Stimulated activated CD8-positive, alpha-beta memory T cell treated with anti-CD3 and anti-CD28 coated beads, Interleukin-7, amount 100 ng/mL, for 4 hours (primary cell): ENCODE results near the gene ADAMTS8.

ENCODE experiments used
- DNase-seq, 2 donors: peaks; one replicate each; pipeline ENCODE4 v3.0.0-alpha.2; 2020; ENCODE audit warnings: low read depth in 2 of 2

ADAMTS8 gene

GRCh38 chr11:130428316-130429119 is at the start of gene ADAMTS8:
Gene ADAMTS8, minus strand, starts transcription at chr11:130428609. Its CDS starts 323 bp downstream, at chr11:130428286.
- no peak for DNase-seq

GRCh38 chr11:130477586-130478203 is 49.3 kb upstream of the ADAMTS8 start:
- no peak for DNase-seq

GRCh38 chr11:130476922-130477491 is 48.6 kb upstream of the ADAMTS8 start:
- no peak for DNase-seq

GRCh38 chr11:130476200-130476921 is 48.0 kb upstream of the ADAMTS8 start:
- no peak for DNase-seq

GRCh38 chr11:130475426-130476053 is 47.1 kb upstream of the ADAMTS8 start:
- DNase-seq, result no peak

GRCh38 chr11:130474637-130475400 is 46.4 kb upstream of the ADAMTS8 start:
- no peak for DNase-seq

GRCh38 chr11:130473795-130474377 is 45.5 kb upstream of the ADAMTS8 start:
- no peak for DNase-seq

GRCh38 chr11:130473056-130473794 is 44.8 kb upstream of the ADAMTS8 start:
- DNase-seq, result no peak

GRCh38 chr11:130472434-130472961 is 44.1 kb upstream of the ADAMTS8 start:
- no peak for DNase-seq

- DNase-seq, result no peak
Observed at GRCh38 chr11:130471731-130472433, 43.5 kb upstream of the ADAMTS8 start.

- DNase-seq, result no peak
Observed at GRCh38 chr11:130470832-130471706, 42.7 kb upstream of the ADAMTS8 start.

- no peak for DNase-seq
Observed at GRCh38 chr11:130469181-130469580, 40.8 kb upstream of the ADAMTS8 start.

- no peak for DNase-seq
Observed at GRCh38 chr11:130467116-130467900, 38.9 kb upstream of the ADAMTS8 start.

- no peak for DNase-seq
Observed at GRCh38 chr11:130465263-130465662, 36.9 kb upstream of the ADAMTS8 start.

- no peak for DNase-seq
Observed at GRCh38 chr11:130464291-130464812, 35.9 kb upstream of the ADAMTS8 start.

GRCh38 chr11:130462931-130463330 is 34.5 kb upstream of the ADAMTS8 start:
- DNase-seq, result no peak
